Neural cell (in vitro differentiated cells): Measurements from ENCODE around the gene IFI27.

Experiments
- CTCF ChIP-seq: fragments of 450-650 bp; IDR thresholded peaks from 2 replicates; pipeline ENCODE4 v1.5.1; 2014; ENCODE audit warnings: antibody characterized with exemption, mild to moderate bottlenecking, moderate library complexity; ENCODE audit not compliant: poor library complexity, severe bottlenecking
- EP300 ChIP-seq: fragments of 450-650 bp; conservative IDR thresholded peaks from 2 replicates; pipeline ENCODE4 v1.6.1; 2014; ENCODE audit warnings: antibody characterized with exemption, mild to moderate bottlenecking, moderate library complexity; ENCODE audit not compliant: poor library complexity, severe bottlenecking
- EZH2 ChIP-seq: fragments of 200-600, 300-800 bp; shearing (Covaris generic), sonication (generic); IDR thresholded peaks from 2 replicates; pipeline ENCODE4 v1.6.1; 2014; ENCODE audit warnings: antibody characterized with exemption, low read length, borderline replicate concordance, mild to moderate bottlenecking; ENCODE audit not compliant: insufficient read depth, poor library complexity, severe bottlenecking
- MXI1 ChIP-seq: fragments of 450-650 bp; conservative IDR thresholded peaks from 2 replicates; pipeline ENCODE4 v1.6.1; 2014; ENCODE audit warnings: antibody characterized with exemption, mild to moderate bottlenecking; ENCODE audit not compliant: poor library complexity, severe bottlenecking
- POLR2AphosphoS5 ChIP-seq: IDR thresholded peaks from 2 replicates; pipeline ENCODE4 v1.6.1; 2012
- REST ChIP-seq: IDR thresholded peaks from 2 replicates; pipeline ENCODE4 v1.6.1; 2012; ENCODE audit warnings: borderline replicate concordance
- TAF1 ChIP-seq: IDR thresholded peaks from 2 replicates; pipeline ENCODE4 v1.6.1; 2012; ENCODE audit warnings: low read depth

- no peak for TF ChIP-seq TAF1
- no peak for TF ChIP-seq CTCF
- no peak for TF ChIP-seq EP300
- TF ChIP-seq POLR2AphosphoS5 = no peak
- no peak for TF ChIP-seq MXI1
- TF ChIP-seq EZH2 = no peak
- no peak for TF ChIP-seq REST
Observed at GRCh38 chr14:94103554-94104150, 6.9 kb upstream of the IFI27 start.
